Right ventricle myocardium inferior (tissue), 1 donor: Measurements from ENCODE around the gene STK24. TPM values are rescaled to one million over a fixed set of nuclear protein-coding genes. Genes with fewer than 3 reads are reported as not detected.
A peak's percentile ranks its signal among the peaks of the same experiment; 100 is the strongest.

Experiments
- ATAC-seq: fragments of 200-7000 bp; cut with Tn5 transposase; one replicate; pipeline ENCODE4 v1.9.1; 2020; ENCODE audit warnings: mild to moderate bottlenecking, moderate library complexity
- DNase-seq: peaks from one replicate; pipeline ENCODE4 v3.0.0; 2021; ENCODE audit errors: missing footprints
- intact Hi-C: fragments of 100-400 bp; cut with DNase I; formaldehyde crosslinking; loops from one replicate; pipeline ENCODE4 v1.11.0; 2022
- total RNA-seq: library from RNA; stranded (reverse); fragmentation: NEBNext Ultra II Directional; extraction: Animal tissue kit (Norgen Biotek cat#: 25700); gene quantifications from one replicate; pipeline ENCODE4 v1.2.1, GENCODE V29; 2021
- donor health status: DM: no; HTN: yes; CAD: no; lungs with severe emphysema.

Gene STK24
- total RNA-seq, 1 donor from 2014 or later = 69.6 TPM

DNA sequence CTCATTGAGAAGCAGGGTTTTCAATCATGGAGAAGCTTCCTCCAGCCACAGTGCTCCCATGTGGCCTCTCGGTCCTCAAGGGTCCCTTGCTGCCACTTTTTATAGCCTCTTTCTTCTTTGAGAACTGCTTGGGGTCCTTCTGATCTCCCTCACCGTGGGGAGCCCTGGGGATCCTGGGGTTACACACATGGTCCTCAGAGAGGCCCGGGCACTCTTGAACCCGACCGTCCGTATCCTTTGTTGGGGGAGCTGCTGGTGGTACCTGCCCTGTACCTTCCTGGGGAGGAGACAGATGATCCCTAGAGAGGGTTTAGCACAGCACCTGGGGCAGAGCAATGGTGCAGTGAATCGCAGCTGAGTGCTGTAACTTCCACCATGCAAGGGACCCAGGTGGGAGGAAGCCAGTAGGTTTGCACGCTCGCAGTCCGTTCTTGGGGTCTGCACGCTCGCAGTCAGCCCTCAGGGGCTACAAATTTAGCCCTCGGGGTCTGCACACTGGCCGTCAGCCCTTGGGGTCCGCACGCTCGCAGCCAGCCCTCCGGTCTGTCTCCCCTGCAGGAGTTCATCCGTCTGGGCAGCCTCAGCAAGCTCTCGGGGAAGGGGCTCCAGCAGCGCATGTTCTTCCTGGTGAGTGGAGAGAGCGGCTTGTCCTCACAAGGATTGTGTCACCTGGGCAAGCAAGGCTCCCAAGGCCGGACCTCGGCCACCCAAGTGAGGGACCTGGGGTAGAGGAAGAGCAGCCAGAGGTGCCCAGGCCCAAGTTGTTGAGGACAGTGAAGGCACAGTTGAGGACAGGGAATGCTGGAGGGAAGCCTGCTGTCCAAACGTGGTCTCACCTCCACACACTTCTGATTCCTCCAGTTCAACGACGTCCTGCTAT lies 138.4 kb downstream of the STK24 start:
- DNase-seq (no peak), ATAC-seq (no peak)
- intact Hi-C loops = no loop called here

DNA sequence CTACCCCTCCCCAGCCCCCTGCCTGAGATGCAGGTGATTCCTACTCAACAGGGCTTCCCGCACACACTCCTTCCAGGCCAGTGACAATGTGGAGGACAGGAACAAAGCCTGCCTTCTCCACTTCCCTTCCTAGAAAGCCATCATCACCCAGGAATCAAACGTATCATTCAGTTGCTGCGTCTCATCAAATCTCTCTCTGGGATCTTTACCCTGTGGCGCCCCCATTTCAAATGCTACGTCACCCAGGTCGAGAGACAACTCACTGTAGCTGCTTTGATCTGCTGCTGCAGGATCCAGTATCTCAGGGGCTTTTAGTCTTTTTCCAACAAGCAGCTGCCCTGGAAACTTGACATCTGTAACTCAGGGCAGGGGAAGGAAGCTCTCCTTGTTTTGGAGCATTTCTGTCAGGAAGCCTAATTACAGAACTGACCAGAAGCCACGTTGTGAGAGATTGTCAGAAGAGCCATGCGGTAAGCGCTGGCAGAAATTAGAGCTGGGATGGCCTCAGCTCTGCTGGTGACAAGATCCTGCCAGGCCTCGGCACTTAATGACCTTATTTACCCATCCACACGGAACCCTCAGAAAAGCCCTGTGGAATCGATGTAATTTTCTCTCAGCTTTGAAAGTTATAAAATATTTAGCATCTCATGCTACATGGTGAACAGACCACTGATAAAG lies 140.5 kb downstream of the STK24 start:
- ATAC-seq (no peak), DNase-seq (no peak)
- intact Hi-C loops = no loop called here

DNA sequence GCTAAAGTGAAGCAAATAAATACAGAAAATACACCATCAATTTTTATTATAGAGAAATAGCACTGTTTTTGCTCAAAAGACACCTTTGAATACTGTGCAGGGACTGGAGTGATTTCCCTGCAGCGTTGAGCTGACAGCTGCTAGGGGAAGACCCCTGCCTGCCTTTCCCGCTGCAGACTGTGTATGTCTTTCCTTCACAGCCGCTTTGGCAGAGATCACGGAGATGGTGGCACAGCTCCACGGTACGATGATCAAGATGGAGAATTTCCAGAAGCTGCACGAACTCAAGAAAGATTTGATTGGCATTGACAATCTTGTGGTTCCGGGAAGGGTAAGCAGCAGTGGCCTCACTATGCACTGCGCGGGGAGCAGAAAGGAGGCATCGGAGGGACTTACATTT lies 141.5 kb downstream of the STK24 start:
- ATAC-seq (no peak), DNase-seq (no peak)
- intact Hi-C loops = no loop called here

DNA sequence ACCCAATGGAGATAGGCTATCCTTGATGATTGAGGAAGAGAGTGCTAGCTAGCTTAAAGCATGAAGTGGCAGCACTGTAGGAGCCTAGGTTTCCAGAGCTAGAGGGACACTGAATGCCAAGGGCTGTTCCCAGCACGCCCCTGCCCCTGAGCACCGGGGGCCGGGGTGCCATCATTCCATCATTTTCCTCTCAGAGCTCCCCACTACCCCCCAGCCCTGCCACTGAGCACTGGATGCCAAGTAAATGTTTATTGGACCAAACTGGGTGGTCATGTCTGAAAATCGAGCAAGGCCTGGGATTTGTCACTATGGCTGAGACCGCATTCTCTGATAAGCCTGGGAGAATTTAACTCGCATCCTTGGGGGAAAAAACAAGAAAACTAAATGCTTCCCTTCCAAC lies 142.8 kb downstream of the STK24 start:
- no peak for DNase-seq
- intact Hi-C loops = no loop called here
- no peak for ATAC-seq

DNA sequence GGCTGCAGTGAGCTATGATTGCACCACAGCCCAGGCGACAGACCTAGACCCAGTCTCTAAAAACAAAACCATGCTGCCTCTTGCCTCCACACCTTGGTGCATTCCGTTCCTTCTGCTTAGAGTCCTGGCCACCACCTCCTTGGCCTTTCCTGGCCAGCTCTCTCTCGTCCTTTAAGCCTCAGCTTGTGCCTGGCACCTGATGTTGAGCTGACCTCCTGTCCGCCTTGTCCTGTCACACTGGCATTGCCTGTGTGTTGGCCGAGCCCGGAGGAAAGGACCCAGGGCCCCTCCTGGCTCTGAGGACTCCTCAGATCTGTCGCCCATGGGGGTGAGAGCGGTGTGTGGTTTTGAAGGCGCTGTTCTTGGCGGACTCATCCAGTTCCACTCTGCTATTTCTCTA lies 143.3 kb downstream of the STK24 start:
- no peak for ATAC-seq
- intact Hi-C loops = no loop called here
- DNase-seq = no peak

DNA sequence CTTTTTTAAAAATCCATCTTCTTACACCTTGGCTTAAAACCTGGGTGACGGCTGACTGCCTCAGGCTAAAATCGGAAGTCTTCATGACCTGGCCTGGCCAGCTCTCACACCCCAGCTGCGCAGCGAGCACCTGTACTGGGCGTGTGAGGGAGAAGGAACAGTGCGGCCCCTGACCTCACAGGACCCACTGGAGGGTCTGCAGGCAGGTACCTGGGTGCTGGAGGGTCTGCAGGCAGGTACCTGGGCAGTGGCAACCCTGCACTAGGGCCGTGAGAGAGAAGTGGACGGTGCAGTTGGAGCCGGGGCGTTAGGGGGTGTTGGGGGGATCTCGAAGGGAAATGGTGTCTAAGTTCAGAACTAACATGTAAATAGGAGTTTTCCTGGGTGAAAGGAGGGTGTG lies 144.3 kb downstream of the STK24 start:
- ATAC-seq (no peak), DNase-seq (no peak)
- intact Hi-C loops = no loop called here

DNA sequence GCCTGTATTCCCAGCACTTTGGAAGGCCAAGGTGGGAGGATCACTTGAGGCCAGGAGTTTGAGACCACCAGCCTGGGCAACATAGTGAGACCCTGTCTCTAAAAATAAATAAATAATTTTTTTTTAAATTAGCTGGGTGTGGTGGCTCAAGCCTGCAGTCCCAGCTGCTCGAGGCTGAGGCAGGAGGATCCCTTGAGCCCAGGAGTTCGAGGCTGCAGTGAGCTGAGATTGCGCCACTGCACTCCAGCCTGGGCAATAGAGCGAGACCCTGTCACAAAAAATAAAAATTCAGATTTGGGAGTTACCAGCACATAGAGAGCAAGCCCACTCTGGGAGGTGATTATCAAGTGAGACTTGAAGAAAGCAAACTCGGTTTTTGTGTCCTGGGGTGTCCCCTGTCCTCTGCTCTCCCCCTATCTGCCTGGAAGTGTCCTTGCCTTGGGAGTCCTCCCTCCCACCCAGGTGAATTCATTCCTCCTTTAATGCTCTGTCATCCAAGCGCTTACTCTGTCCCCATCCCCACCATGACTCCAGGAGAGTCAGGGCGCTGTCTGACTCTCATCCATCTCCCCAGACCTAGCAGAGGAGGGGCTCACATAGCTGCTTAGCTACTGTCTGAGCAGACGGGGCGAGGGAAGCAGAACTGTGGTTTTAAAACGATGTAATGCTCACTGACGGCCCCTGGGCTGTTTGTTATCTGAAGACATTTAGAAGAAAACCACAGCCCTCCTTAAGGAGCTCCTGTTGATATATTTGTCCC lies 146.8 kb downstream of the STK24 start:
- no peak for ATAC-seq
- DNase-seq = no peak
- intact Hi-C loops = no loop called here

DNA sequence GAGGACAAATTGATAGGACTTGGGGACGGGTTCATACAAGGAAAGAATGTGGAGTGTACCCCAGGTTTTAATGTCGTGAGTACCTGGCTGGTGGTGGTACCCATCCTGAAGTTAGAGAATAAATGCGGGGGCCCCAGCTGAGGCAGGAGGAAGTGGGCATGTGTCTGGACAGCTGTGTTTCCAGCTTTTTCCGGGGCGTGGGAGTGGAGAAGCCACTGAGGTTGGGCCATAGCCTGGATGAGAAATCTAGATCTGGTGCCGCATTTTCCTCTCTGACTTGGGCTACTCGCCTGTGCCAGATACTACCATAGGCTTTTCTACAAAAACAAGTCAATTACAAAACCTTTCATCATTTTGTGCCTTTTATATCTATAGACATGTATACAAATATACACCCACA lies 147.4 kb downstream of the STK24 start:
- ATAC-seq (no peak), DNase-seq (no peak)
- intact Hi-C loops = no loop called here

DNA sequence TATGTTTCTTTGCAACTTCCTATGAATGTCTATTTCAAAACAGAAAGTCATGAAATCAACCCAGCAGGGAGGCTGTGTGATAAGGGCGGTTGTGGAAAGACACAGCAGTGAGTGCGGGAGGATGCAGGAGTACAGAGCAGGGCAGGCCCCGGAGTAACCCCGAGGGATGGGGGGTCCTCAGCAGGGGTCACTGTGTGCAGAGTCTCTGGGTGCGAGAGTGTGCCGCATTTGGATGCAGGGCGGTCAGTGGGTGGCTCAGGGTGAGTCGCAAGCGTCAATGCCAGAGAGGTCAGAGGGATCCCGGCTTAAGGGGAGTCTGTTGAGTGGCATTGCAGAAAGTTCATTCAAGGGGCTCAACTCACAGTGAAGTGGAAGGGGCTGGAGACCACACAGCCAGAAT lies 147.8 kb downstream of the STK24 start:
- no peak for DNase-seq
- intact Hi-C loops = no loop called here
- no peak for ATAC-seq

DNA sequence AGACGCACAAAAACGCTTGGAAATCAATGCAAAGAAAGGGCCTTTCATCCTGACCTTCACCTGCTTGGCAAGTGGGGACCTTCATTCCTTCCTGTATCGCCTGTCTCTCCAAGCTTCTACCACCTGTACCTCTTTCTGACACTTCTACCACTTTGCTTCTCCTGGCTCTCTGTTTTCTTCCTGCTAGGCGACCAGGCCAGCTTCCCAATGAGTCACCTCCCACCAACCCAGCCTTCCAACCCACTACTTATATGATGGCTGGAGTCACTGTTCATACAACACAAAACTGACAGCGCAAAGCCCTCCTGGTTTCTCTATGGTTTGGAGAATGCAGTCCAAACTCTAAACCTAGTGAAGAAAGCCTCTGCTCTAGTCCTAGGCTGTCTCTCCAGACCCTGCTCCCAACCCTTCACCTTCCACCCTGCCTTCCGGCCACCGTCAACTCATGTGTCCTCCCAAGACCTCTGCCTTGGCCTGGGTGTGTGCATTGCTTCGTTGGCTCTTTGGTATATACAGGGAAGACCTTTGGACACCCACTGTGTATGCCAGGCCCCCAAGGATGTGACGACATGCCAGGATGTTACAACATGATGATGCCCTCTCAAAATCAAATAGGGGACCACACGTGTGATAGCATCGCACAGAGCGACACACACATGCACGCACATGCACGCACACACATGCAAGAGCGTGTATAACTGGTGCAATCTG lies 148.5 kb downstream of the STK24 start:
- DNase-seq (no peak), ATAC-seq (no peak)
- intact Hi-C loops = no loop called here

DNA sequence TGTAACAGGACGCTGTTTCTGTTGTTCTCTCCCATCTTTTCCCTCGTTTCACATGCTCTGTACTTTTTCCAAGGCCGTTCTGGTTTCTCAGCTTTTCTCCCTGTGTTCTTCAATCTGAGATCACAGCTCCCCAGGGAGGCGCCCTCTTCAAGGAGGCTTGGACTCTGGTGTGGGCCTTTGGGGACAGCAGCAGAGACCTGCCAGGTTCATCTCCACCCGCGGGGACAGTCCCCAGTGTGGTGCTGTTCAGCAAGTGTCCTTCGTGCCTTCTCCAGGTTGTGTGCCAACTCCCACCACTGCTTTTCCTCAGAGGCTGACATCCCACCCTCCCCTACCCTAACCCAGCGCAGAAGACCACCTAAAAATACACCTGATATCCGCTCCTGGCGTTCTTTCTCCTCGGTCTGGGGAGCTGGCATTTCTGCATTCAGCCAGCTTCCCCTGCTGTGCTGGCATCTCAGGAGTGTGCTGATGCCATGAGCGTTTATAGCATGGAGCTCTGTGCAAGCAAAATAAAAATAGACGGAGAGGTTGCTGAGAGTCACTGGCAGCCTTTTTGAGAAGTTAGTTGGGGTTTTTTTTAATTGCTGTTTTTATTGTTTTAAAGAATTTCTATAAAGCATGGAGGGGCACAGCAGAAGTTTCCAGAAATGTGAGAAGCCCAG lies 149.4 kb downstream of the STK24 start:
- intact Hi-C loops = no loop called here
- ATAC-seq (peak; percentile 63), DNase-seq (no peak)

DNA sequence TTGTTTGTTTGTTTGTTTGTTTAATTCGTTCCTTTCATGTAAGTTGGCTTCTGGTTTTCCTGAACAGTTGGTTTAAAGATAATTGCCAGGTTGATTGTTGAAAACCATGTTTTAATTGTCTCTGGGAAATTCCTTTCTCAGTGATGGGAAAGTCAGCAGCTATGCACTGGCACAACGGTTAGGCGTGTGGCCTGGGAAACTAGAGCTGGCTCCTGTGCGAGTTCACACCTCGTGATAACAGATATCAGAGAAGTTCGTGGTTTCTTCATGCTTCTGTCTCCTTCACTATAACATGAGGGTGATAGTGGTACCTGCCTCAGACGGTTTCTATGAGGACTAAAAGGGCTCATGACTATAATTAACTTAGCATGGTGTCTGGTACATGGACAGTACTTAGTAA lies 153.5 kb downstream of the STK24 start:
- intact Hi-C loops = no loop called here
- no peak for ATAC-seq

DNA sequence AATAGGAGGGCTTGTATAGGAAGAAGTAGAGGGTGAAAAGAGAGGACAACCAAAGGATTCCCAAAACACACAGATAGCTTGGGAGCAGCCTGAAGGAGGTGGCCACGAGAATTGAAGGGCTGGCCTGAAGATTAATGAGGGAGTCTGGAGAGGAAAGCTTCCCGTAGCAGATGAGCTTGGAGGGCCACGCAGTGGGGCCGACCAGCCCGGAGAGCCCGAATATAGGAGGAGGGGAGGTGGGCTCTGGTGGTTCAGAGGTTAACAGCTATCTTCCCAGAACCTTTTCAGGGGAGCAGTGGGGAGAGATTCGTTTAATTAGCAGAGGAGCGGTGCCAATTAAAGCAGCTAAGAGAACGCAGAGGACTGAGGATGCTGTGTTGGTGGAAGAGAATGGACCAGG lies 154.9 kb downstream of the STK24 start:
- no peak for ATAC-seq
- DNase-seq = no peak
- intact Hi-C loops = no loop called here

More for the DNA sequence above, 153.5 kb downstream of the STK24 start:
- DNase-seq = no peak

DNA sequence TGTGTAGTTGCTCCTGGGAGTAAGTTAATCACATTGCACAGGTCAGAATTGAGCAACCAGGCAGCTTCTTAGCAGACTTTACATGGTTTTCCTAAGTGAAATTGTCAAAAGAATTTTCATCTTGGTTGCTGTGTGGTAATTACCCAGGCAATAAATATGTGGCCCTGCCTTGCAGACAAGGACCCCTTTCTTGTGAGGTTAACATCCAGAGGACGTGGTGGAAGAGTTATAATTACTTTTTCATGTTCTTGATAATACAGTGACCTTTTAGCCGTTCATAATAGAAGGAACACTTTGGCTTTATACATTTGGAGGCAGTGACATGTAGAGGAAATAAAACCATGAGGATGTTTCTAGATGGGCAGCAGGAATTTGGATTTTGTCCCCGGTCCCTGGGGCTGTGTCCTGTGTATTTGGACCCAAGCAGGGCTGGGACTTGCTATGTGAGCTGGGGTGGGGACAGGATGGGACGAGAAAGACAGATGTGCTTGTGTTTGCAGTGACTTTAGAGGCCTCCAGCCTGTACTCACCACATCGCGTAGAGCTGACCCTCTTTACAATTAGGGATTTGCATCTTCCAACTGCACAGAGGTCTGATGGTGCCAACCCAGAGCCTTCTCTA lies 156.2 kb downstream of the STK24 start:
- DNase-seq = no peak
- intact Hi-C loops = no loop called here
- no peak for ATAC-seq

DNA sequence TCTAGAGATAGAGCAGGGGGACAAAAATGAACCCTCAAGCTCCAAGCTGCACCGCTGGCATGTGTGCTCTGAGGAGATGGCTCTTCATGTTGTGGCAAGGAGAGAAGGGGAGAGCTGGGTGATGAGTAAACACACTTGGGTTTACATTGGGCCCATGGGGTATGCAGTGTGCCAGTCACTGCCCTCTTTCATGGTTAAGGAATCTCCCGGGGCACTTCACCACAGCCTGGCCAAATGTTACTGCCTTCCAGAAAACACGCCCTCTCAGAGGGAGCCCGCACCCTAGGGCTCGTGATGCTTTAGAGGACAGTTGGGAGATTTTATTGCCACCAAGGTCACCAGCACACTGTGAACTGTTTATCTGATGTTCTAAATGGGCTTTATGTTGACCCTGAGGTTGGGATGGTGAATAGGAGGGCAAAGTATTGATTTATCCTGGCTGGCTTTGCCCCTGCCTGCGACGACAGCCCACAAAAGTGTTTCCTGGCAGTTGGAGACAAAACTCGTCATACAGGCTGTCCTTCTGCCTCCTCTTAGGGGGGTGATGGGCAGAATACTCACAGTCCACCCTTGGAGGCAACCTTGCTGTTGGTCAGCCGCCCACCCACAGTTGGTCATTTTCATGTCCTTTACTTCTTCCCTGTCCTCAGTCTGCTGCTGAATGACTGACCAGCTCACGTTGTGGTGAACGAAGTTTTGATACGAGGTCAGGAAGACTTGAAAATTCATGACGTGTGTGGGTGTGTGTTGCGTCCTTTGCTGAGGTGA lies 156.9 kb downstream of the STK24 start:
- intact Hi-C loops = no loop called here
- ATAC-seq (no peak), DNase-seq (no peak)

DNA sequence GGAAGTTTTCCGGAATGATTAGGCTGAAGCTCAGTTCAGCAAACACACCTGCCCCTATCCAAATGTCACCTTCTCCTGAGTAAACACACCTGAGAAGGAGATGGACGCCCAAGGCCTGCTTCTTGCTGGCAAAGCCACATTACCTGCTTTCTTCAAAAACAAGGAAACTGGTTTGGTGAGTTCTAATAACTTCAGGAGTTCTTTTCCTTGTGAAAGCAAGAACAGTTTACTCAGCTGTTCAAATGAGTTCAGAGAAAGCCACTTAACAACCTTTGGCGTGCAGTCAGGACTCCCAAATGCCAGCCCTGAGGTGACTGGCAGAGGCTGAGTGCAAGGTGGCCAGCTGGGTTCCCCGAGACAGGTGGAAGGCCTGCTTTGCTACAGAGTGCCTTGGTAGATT lies 160.5 kb downstream of the STK24 start:
- ATAC-seq = no peak
- no peak for DNase-seq
- intact Hi-C loops = no loop called here

DNA sequence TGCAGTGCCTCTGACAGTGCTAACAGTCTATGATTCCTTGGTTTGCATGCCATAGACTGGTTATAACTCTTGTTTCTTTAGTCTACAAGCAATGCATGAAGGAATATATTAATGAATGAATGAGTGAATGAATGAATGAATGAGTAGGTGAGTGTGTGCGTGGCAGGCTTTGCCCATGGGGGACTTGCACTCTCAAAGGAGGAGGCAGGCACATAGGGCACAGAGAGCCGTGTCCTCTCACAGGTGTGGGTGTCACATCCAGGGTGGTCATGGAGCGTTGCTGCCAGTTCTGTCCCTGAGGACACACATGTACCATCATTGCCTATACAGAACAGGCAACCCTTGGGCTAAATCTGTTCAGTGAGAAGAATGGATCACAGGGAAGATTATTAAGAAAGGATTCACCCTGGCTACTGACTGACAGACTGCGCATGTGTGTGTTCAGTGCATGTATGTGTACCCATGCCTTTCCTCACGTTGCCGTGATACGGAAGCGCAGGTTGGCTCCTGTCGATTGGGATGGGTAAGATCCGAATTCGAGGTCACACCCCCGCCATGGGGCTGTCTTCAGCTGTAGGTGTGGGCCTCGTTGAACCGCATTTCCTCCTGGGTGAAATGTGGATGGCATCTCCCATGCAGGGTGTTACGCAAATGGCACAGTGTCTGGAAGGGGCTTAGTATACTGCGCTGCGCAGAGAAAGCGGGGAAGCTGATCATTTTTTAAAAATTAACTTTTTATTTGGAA lies 161.4 kb downstream of the STK24 start:
- ATAC-seq (no peak), DNase-seq (no peak)
- intact Hi-C loops = no loop called here
